ENCODE measurements around the gene CSNK2A1.
"Not testable (repeated sequence)": the region's sequence is repeated elsewhere in the genome, so short reads cannot be mapped to it uniquely, and the experiment has no call there.

The CSNK2A1 gene

GRCh38 chr20:533526-533925 is 10.1 kb downstream of the CSNK2A1 start:
- DNase-seq (ENCODE audit: low spot score), result no peak

DNA sequence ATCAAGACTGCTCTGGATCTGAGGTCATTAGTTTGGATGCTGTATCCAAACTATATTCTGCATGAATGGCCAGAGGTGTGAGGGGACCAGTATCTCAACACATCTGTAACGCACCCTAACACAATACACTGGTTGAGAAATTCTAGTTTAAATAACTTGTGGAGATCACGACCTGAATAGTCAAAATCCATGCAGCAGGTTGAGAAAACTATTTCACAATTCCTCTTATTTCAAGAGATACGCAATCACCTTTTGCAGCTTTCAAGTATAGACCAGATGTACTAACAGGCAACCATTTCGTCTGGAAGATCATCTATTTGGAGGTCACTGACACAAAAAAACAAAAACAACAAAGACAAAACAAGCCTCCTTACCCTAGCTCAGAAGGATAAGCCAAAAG is 11.1 kb downstream of the CSNK2A1 start:
- no peak for DNase-seq (ENCODE audit: low spot score)

DNA sequence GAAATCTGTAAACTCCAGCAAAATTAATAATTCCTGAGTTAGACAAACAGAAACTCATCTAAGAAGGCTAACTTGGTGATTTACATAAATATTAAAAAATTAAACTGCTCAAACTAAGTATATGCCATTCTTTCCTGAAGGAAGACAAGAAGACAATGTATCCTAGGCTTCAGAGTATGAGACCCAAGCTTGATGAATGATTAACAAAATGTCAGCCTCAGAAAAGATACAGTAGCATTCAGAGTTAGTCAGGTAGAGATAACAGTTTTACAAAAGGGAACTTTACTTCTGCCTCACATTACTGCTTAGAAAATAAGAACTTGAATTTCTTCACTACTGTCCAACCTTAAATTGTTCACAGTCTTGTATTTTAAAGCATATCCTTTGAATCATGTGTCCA is 12.0 kb downstream of the CSNK2A1 start:
- DNase-seq (ENCODE audit: low spot score), result no peak

- DNase-seq (ENCODE audit: low spot score), result no peak
Observed at GRCh38 chr20:530321-530720, 13.3 kb downstream of the CSNK2A1 start.

DNA sequence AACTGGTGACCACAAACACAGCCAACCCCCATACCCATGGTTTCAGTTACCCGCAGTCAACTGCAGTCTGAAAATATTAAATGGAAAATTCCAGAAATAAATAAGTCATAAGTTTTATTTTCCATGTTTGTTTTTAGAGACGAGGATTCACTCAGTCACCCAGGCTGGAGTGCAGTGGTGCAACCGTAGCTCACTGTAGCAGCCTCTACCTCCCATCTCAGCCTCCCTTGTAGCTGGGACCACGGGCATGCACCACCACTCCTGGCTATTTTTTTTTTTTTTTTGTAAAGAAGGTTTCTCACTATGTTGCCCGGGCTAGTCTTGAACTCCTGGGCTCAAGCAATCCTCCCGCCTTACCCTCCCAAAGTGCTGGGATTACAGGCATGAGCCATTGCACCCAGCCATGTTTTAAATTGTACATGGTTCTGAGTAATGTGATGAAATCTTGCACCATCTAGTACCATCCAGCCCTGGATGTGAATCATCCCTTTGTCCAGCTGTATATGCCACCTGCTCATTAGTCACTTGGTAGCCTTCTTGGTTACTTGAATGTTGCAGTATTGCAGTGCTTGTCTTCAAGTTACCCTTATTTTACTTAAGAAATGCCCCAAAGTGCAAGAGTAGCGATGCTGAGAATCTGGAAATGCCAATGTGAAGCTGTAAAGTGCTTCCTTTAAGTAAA is 14.5 kb downstream of the CSNK2A1 start:
- DNase-seq (ENCODE audit: low spot score), result no peak

- DNase-seq (ENCODE audit: low spot score), result no peak
Observed at GRCh38 chr20:527571-527886, 16.1 kb downstream of the CSNK2A1 start.

- DNase-seq (ENCODE audit: low spot score), result no peak
Observed at GRCh38 chr20:521860-522259, 21.7 kb downstream of the CSNK2A1 start.

DNA sequence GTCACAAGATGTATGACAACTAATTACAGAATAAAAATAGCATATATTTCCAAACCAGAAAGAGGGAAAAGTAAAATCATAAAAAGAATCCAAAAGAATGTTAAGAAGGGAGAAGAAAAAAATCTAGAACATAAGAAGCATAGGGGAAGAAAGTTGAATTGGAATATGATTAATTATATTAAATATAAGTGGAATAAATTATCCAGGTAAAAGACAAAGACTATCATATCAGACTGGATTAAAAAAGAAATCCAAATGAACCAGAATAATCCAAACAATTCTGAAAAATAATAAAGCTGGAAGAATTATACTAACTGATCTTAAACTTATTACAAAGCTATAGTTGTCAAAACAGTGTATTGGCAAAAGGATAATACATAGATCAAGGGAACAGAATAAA is 23.6 kb downstream of the CSNK2A1 start:
- DNase-seq (ENCODE audit: low spot score), result no peak

DNA sequence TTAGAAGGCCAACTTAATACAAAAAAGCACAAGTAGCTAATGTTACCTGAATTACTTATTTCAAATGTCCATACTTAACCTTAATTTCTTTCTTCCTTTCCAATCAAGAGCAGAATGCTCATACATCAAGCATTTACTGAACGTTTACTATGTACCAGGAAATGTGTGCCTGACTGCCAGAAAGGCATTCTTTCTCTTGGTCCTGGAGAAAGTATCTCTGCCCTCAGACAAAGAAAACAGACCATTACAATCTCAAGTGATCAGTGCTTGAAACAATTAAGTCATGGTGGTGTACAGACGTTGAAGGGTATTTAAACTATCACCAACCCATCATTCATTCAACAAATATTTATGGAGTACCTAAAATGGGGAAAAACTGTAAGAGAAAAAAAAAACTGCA is 26.4 kb downstream of the CSNK2A1 start:
- DNase-seq (ENCODE audit: low spot score), result no peak

GRCh38 chr20:516799-517198 is 26.8 kb downstream of the CSNK2A1 start:
- no peak for DNase-seq (ENCODE audit: low spot score)

GRCh38 chr20:515696-516095 is 27.9 kb downstream of the CSNK2A1 start:
- DNase-seq (ENCODE audit: low spot score), result no peak

GRCh38 chr20:513429-513828 is 30.2 kb downstream of the CSNK2A1 start:
- no peak for DNase-seq (ENCODE audit: low spot score)

DNA sequence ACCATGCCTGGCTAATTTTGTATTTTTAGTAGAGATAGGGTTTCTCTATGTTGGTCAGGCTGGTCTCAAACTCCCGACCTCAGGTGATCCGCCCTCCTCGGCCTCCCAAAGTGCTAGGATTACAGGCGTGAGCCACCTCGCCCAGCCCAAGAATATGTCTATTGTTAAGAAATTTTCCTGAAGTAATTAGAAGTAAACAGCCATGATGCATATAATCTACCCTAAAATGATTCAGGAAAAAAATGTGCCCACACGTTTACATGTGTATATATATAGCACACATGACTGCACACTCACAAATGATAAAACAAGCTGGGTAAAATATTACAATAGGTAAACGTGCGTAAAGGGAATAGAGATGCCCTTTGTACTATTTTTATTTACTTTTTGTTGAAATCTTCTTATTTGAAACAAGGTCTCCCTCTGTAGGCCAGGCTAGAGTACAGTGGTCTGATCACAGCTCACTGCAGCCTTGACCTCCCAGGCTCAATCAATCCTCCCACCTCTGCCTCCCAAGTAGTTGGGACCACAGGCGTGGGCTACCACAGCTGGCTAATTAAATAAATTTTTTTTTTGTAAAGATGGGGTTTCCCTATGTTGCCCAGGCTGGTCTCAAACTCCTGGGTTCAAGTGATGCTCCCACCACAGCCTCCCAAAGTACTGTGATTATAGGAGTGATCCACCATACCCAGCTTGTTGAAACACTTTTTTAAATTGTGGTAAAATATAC is 33.1 kb downstream of the CSNK2A1 start:
- DNase-seq (ENCODE audit: low spot score), result not testable (repeated sequence)

DNA sequence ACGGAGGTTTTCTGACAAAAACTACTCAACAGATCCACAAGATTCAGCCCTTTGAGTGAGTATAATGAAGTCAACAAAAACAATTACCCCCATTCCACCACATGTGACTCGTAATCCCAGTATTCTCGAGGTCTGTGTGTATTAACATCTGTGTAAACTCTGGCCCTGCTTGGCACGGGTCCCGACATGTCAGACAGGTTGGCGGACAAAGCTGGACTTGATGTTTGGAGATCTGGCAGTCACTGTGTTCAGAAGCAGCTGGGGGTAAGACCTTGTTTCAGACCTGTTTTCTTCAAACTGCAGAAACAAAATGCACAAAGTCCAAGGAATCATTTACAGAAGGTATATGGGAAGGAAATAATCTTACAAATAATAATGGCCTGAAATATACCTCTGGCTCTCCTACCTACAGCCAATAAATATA is 35.2 kb downstream of the CSNK2A1 start:
- not testable (repeated sequence) for DNase-seq (ENCODE audit: low spot score)

DNA sequence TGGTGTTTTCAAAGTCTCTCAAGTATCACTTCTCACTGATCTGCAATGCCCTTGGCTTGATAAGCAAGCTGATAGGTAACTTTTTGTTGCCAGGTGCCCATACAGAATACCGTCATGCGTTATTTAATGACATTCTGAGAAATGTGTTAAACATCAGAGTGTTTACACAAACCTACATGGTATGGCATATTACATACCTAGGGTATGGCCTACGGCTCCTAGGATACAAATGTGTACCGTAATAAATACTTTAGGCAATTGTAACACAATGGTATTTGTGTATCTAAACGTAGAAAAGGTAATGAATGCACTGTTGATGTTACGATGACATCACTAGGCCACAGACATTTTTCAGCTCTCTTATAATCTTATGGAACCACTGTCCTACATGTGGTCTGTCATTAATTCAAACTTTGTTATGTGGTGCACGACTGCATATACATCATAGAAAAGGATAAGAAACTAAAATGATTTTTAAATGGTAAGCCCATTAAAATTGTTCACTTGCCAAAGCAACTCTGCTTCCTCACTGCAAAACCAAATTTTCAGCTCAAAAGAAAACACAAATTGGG is 35.7 kb downstream of the CSNK2A1 start:
- DNase-seq (ENCODE audit: low spot score), result no peak

GRCh38 chr20:507006-507758 is 36.4 kb downstream of the CSNK2A1 start:
- no peak for DNase-seq (ENCODE audit: low spot score)

DNA sequence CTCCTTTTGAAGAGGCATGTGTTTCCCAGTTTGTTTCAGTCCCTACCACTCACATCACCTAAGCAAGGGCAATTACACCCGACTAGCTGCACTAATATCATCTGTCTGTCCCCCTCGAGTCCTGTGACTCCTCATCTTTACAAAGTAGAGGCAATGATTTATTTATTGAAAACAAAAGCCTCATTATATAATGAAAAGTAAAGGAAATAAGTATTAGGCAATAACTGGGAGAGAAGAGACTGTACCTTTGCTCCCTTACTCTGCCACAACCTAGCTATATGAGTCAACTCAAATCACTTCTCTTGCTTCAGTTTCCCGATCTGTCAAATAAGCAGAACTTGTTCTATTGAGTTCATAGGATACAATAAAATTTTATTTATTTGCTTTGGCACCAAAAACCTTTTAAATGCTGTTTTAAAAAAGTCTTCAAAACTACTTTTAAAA is 38.9 kb downstream of the CSNK2A1 start:
- no peak for DNase-seq (ENCODE audit: low spot score)

DNA sequence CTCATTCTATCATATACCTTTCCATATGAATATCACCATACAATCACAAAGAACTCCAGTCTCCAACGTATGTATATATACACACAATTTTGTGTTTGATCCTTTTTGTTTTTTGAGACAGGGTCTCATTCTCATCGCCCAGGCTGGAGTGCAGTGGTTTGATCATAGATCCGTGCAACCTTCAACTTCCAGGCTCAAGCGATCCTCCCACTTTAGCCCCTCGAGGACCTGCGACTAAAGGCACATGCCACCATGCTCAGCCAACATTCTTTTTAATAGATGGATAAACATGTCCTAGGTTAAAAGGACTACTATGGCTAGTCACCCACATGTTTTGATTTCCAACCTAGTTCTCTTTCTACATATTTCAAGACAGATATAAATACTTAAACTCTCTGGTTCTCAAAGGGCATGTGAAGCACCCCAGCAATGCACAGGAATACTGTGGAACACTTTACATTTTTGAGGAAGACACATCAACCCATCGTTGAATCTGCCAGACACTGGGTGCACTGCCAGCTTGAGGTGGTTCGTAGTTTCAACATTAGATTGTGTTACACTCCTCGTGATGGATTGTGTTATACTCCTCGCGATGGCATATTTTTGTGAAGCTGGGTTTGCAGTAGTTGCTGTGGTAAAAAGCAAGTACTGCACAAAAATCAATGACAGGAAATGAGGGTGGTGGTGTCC is 40.4 kb downstream of the CSNK2A1 start:
- DNase-seq (ENCODE audit: low spot score), result no peak

DNA sequence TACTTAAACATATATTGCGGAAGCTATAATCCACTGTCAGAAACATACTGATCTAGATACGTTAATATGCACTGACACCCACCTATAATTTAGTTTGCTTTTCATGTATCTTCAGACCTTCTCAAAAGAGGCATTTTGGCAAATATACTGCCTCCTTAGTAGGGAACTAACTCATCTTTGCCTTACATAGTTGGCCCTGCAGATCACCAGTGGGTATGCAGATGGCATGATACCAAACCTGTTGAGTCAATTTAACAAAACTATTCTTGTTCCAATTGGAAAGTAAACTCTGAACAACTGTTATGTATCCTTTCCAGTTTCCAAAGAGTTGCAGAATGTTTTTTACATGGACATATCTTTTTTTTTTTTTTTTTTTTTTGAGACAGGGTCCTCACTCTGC is 45.6 kb downstream of the CSNK2A1 start:
- DNase-seq (ENCODE audit: low spot score), result no peak

DNA sequence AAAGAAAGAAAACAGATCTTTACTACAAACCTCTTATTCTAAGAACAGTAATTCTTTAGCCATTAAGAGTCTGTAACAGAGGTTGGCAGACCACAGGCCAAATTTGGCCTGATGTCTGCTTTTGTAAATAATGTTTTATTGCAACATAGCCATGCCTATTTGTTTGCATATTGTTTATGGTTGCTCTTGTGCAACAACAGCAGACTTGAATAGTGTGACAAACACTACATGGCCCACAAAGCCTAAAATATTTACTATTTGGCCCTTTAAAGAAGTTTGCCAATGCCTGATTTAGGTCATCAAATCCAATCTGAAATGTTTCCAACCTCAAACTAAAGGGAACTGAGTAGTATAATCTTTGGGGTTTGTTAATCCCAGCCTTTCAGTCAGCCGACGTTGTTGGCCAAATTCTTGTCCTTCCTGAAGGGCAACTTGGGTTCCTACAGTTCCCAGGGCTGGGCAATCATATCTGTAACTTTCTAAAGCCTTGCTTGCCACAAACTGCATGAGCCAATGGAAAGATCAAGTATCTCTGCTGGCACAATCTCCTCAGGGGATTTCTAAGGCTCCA is 47.4 kb downstream of the CSNK2A1 start:
- DNase-seq (ENCODE audit: low spot score), result no peak

DNA sequence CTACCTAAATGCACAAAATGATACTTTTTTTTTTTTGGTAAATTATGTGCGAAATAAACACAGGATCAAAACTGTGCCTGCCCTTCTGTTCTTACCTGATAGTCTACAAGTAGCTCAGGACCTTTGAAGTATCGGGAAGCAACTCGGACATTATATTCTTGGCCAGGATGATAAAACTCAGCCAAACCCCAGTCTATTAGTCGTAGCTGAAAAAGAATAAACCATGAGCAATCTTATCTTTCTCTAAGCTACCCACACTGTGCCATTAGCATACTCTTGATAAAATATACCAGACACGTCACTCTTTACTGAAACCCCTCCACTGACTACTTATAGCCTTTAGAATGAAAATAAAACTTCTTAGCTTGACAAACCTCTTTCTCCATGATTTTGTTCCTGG is 51.4 kb downstream of the CSNK2A1 start:
- no peak for DNase-seq (ENCODE audit: low spot score)

DNA sequence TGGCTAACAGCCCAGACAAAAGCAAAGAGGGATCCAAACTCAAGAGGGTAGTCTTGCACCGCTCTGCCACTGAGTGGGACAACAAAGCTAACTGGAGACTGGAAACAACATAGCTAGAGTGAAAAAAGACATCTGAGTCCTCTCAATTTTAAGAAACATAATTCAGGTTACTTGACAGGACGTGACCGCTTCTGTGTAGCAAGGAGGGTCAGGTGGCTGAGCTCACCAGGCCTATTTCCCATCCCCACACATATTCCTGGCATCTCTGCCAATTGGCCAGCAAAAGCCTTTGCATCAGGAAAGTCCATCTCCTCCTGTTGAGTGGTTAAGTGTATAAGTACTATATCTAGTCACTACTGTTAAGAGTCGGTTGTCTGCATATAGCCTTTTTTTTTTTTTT is 55.9 kb downstream of the CSNK2A1 start:
- DNase-seq (ENCODE audit: low spot score), result no peak
